HCT116 (cell line): Measurements from ENCODE around the gene PGS1. TPM values are rescaled to one million over a fixed set of nuclear protein-coding genes. Genes with fewer than 3 reads are reported as not detected.

Source experiments
- ATAC-seq: fragments of 200-7000 bp; cut with Tn5 transposase; 2 replicates; pipeline ENCODE4 v1.9.1; 2020; ENCODE audit warnings: mild to moderate bottlenecking, moderate library complexity
- BruUV-seq: library from RNA; stranded (reverse); fragments of 400-500 nt; replicated peaks from 2 replicates; lab custom pipeline; 2021; lab: Mats Ljungman, UMichigan
- CTCF ChIA-PET: fragments of 300-600 bp; sonication (Branson Sonifier 250); formaldehyde crosslinking; loops from one replicate; lab custom pipeline; 2021; ENCODE audit warnings: antibody characterized with exemption; lab: Charles Lee
- POLR2A ChIA-PET: fragments of 300-600, 350-600 bp; sonication (Branson Sonifier 250); formaldehyde crosslinking; loops from one replicate; lab custom pipeline; 2021; ENCODE audit warnings: antibody characterized with exemption; lab: Charles Lee
- RAD21 ChIA-PET, 2 experiments: fragments of 300-600 bp; sonication (Branson Sonifier 250); formaldehyde crosslinking; loops; one replicate each; lab custom pipeline; 2023; ENCODE audit warnings: low total read pairs in 2 of 2; ENCODE audit not compliant: uncharacterized antibody in 2 of 2, unreplicated experiment in 2 of 2, low non-redundant PET in 1 of 2; lab: Charles Lee
- DNase-seq: peaks from one replicate; pipeline ENCODE4 v3.0.0-alpha.2; 2010; ENCODE audit warnings: low read depth, low spot score
- H2AFZ ChIP-seq: fragments of 200-600 bp; shearing (Covaris generic), sonication (generic); 2 replicates; pipeline ENCODE4 v1.6.1; 2017; ENCODE audit warnings: low read depth, mixed run types, mixed read lengths, antibody characterized with exemption, low read length; ENCODE audit not compliant: poor library complexity, severe bottlenecking
- H3K27ac ChIP-seq: 2 replicates; pipeline ENCODE4 v1.5.1; 2012; ENCODE audit warnings: low read depth, low read length
- H3K27me3 ChIP-seq: fragments of 200-600 bp; sonication (generic); 2 replicates; pipeline ENCODE4 v1.6.1; 2016; ENCODE audit warnings: mixed run types, low read length, mixed read lengths; ENCODE audit not compliant: insufficient read depth
- H3K36me3 ChIP-seq, 2 experiments: fragments of 200-500 bp in 1 of 2; fragments of 200-600 bp in 1 of 2; sonication (Bioruptor generic) in 1 of 2; sonication (generic) in 1 of 2; 2 replicates each; pipeline versions ENCODE4 v1.5.1 to v1.6.1; 2014 to 2016; ENCODE audit warnings: low read length in 2 of 2, inconsistent platforms in 1 of 2, mixed read lengths in 1 of 2, mixed run types in 1 of 2; ENCODE audit not compliant: insufficient read depth in 2 of 2, control insufficient read depth in 1 of 2
- H3K4me1 ChIP-seq, 2 experiments: fragments of 200-600 bp in 1 of 2; sonication (generic) in 1 of 2; 2 replicates each; pipeline versions ENCODE4 v1.5.1 to v1.6.1; 2012 to 2017; ENCODE audit warnings: low read length in 2 of 2, inconsistent platforms in 1 of 2, mild to moderate bottlenecking in 1 of 2, mixed read lengths in 1 of 2, mixed run types in 1 of 2, moderate library complexity in 1 of 2; ENCODE audit not compliant: insufficient read depth in 2 of 2, control insufficient read depth in 1 of 2
- H3K4me2 ChIP-seq: fragments of 200-600 bp; sonication (generic); 2 replicates; pipeline ENCODE4 v1.6.1; 2017; ENCODE audit warnings: mixed run types, low read length, mixed read lengths
- H3K4me3 ChIP-seq, 2 experiments: fragments of 200-600 bp in 1 of 2; sonication (generic) in 1 of 2; replicated peaks in 1 of 2; 2 replicates each; pipeline ENCODE4 v1.5.1; 2011 to 2016; ENCODE audit warnings: low read length in 2 of 2, control low read depth in 1 of 2, low read depth in 1 of 2, mild to moderate bottlenecking in 1 of 2, mixed read lengths in 1 of 2, mixed run types in 1 of 2
- H3K79me2 ChIP-seq: fragments of 200-600 bp; sonication (generic); 2 replicates; pipeline ENCODE4 v1.6.1; 2017; ENCODE audit warnings: mild to moderate bottlenecking, mixed run types, low read length, moderate library complexity, mixed read lengths; ENCODE audit not compliant: insufficient read depth
- H3K9ac ChIP-seq: fragments of 200-600 bp; sonication (generic); 2 replicates; pipeline ENCODE4 v1.6.1; 2016; ENCODE audit warnings: low read length, mixed read lengths
- H3K9me2 ChIP-seq: fragments of 200-600 bp; sonication (generic), shearing (Covaris generic); 2 replicates; pipeline ENCODE4 v1.6.1; 2017; ENCODE audit warnings: mixed run types, mild to moderate bottlenecking, moderate library complexity; ENCODE audit not compliant: insufficient read depth
- H3K9me3 ChIP-seq, 2 experiments: fragments of 200-500 bp in 1 of 2; fragments of 200-600 bp in 1 of 2; sonication (Bioruptor generic) in 1 of 2; sonication (generic) in 1 of 2; 2 replicates each; pipeline ENCODE4 v1.6.1; 2014 to 2017; ENCODE audit warnings: low read length in 2 of 2, mixed read lengths in 2 of 2, inconsistent platforms in 1 of 2, low read depth in 1 of 2, mild to moderate bottlenecking in 1 of 2, mixed run types in 1 of 2, moderate library complexity in 1 of 2; ENCODE audit not compliant: control insufficient read depth in 1 of 2, insufficient read depth in 1 of 2
- H4K20me1 ChIP-seq: fragments of 200-600 bp; sonication (generic), shearing (Covaris generic); 2 replicates; pipeline ENCODE4 v1.6.1; 2017; ENCODE audit warnings: mixed run types, mild to moderate bottlenecking, moderate library complexity; ENCODE audit not compliant: insufficient read depth
- ELF1 ChIP-seq: IDR thresholded peaks from 2 replicates; pipeline ENCODE4 v1.6.1; 2012; ENCODE audit warnings: low read depth, borderline replicate concordance
- EZH2 ChIP-seq: fragments of 200-600 bp; sonication (generic); IDR thresholded peaks from 2 replicates; pipeline ENCODE4 v1.6.1; 2017; ENCODE audit warnings: antibody characterized with exemption, mixed run types
- RAD21 ChIP-seq: IDR thresholded peaks from 2 replicates; pipeline ENCODE4 v1.6.1; 2012; ENCODE audit warnings: low read depth, mild to moderate bottlenecking
- SRF ChIP-seq: IDR thresholded peaks from 2 replicates; pipeline ENCODE4 v1.6.1; 2012; ENCODE audit warnings: low read depth
- ZFX ChIP-seq: fragments of 450-650 bp; IDR thresholded peaks from 2 replicates; pipeline ENCODE4 v1.6.1; 2017
- intact Hi-C: fragments of 100-400 bp; cut with micrococcal nuclease; formaldehyde crosslinking; loops from 2 replicates; pipeline ENCODE4 v1.10.0; 2022
- total RNA-seq: library from RNA; stranded (reverse); gene quantifications from one replicate; pipeline ENCODE4 v1.2.1, GENCODE V29; 2021; ENCODE audit not compliant: unreplicated experiment
- TF ChIP-seq, protein P1 (sequence below): IDR thresholded peaks from 2 replicates; pipeline ENCODE4 v1.6.1; 2011; ENCODE audit warnings: mild to moderate bottlenecking, low read length, moderate library complexity; ENCODE audit not compliant: insufficient replicate concordance; ENCODE audit errors: extremely low read depth
- TF ChIP-seq, protein P2 (sequence below): IDR thresholded peaks from 2 replicates; pipeline ENCODE4 v1.6.1; 2012
- TF ChIP-seq, protein P3 (sequence below): IDR thresholded peaks from 2 replicates; pipeline ENCODE4 v1.6.1; 2012

Gene PGS1
- total RNA-seq, 1 experiment from 2014 or later = 44.4 TPM

DNA sequence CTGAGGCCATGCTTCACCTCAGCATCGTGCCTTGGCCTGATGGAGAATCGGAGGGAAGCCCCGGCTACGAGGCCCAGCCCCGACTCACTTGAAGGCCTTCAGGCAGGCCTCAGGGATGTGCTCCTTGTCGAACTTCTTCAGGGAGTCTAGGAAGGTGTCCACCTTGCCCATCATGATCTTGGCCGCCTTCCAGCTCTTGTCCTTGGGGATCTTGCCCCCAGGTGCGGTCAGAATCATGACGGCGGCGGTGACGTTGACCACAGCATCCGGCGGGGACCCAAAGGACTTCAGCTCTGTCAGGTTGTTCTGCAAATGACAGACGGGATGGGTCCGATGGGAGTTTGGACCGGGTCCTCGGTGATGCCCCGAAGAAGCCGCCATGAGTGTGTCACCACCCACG lies 81.2 kb downstream of the PGS1 start:
- no peaks in the 10 kb centered on the region for H4K20me1 ChIP-seq
- H3K27ac ChIP-seq = no peak overlapping the region
- TF ChIP-seq RAD21 = no peak
- TF ChIP-seq, protein P1, sequence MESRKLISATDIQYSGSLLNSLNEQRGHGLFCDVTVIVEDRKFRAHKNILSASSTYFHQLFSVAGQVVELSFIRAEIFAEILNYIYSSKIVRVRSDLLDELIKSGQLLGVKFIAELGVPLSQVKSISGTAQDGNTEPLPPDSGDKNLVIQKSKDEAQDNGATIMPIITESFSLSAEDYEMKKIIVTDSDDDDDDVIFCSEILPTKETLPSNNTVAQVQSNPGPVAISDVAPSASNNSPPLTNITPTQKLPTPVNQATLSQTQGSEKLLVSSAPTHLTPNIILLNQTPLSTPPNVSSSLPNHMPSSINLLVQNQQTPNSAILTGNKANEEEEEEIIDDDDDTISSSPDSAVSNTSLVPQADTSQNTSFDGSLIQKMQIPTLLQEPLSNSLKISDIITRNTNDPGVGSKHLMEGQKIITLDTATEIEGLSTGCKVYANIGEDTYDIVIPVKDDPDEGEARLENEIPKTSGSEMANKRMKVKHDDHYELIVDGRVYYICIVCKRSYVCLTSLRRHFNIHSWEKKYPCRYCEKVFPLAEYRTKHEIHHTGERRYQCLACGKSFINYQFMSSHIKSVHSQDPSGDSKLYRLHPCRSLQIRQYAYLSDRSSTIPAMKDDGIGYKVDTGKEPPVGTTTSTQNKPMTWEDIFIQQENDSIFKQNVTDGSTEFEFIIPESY = no peak
- TF ChIP-seq EZH2 = no peak
- TF ChIP-seq ZFX = no peak
- no peak for TF ChIP-seq ELF1
- TF ChIP-seq, protein P2, sequence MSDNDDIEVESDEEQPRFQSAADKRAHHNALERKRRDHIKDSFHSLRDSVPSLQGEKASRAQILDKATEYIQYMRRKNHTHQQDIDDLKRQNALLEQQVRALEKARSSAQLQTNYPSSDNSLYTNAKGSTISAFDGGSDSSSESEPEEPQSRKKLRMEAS = no peak
- no peak for TF ChIP-seq SRF
- TF ChIP-seq, protein P3, sequence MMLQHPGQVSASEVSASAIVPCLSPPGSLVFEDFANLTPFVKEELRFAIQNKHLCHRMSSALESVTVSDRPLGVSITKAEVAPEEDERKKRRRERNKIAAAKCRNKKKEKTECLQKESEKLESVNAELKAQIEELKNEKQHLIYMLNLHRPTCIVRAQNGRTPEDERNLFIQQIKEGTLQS = no peak
- no peaks in the 10 kb centered on the region for H3K9me2 ChIP-seq
- BruUV-seq = no TSS peak
- H3K27me3 ChIP-seq = no peaks in the 10 kb centered on the region
- no peak overlapping the region for H3K4me3 ChIP-seq
- H3K4me2 ChIP-seq = no peak overlapping the region
- H2AFZ ChIP-seq = no peak overlapping the region
- ATAC-seq (no peak), DNase-seq (no peak)
- H3K4me1 ChIP-seq = no peaks in the 10 kb centered on the region
- intact Hi-C loops = no loop called here
- no peak overlapping the region for H3K9ac ChIP-seq
- no peaks in the 10 kb centered on the region for H3K9me3 ChIP-seq
- ChIA-PET RAD21 (no interaction called here), POLR2A (no interaction called here), CTCF (interaction anchor here (1.4 kb wide), 1 partner anchor 14 kb away, joined by 4 read pairs; no protein-coding TSS in a partner anchor)
- H3K36me3 ChIP-seq = no peaks in the 10 kb centered on the region
- no peaks in the 10 kb centered on the region for H3K79me2 ChIP-seq
